GM18526 (cell line): ENCODE measurements around the gene MPST.

Experiments used
- POLR2A ChIP-seq: IDR thresholded peaks from 3 replicates; pipeline ENCODE4 v1.6.1; 2011; ENCODE audit not compliant: insufficient read length; ENCODE audit errors: extremely low read depth

The MPST gene

GRCh38 chr22:37015587-37015878, 4.0 kb upstream of the MPST start:
- TF ChIP-seq POLR2A: no peak

- TF ChIP-seq POLR2A: no peak
These were observed 3.2 kb upstream of the MPST start for GRCh38 chr22:37016134-37016910.

- no peak for TF ChIP-seq POLR2A
These were observed 2.2 kb upstream of the MPST start for GRCh38 chr22:37017356-37017755.

- TF ChIP-seq POLR2A: no peak
These were observed 1.3 kb upstream of the MPST start for GRCh38 chr22:37018086-37018814.

GRCh38 chr22:37018815-37019308, 680 bp upstream of the MPST start:
- TF ChIP-seq POLR2A: no peak

GRCh38 chr22:37020192-37020479, 594 bp downstream of the MPST start:
- TF ChIP-seq POLR2A: no peak

- no peak for TF ChIP-seq POLR2A
These were observed 1.5 kb downstream of the MPST start for GRCh38 chr22:37021041-37021440.

GRCh38 chr22:37021710-37022482, 2.4 kb downstream of the MPST start:
- TF ChIP-seq POLR2A: no peak

GRCh38 chr22:37022483-37023337, 3.2 kb downstream of the MPST start:
- no peak for TF ChIP-seq POLR2A

GRCh38 chr22:37023743-37024338, 4.3 kb downstream of the MPST start:
- TF ChIP-seq POLR2A: no peak

GRCh38 chr22:37024339-37025157, 5.0 kb downstream of the MPST start:
- no peak for TF ChIP-seq POLR2A

- TF ChIP-seq POLR2A: no peak
These were observed 6.0 kb downstream of the MPST start for GRCh38 chr22:37025500-37026070.

- TF ChIP-seq POLR2A: no peak
These were observed 6.8 kb downstream of the MPST start for GRCh38 chr22:37026325-37026724.

GRCh38 chr22:37027556-37027955, 8.0 kb downstream of the MPST start:
- no peak for TF ChIP-seq POLR2A
